ENCODE measurements around the gene COMMD3.

The COMMD3 gene

GRCh38 chr10:22316286-22317075, at the start of gene COMMD3:
Gene COMMD3 (plus strand): TSS chr10:22316388. CDS start chr10:22316418, 30 bp downstream.
- no peak for TF ChIP-seq CTCF (IDR thresholded peaks at IDR 0.05; ENCODE audit: low read depth, low read length)
- H3K4me3 ChIP-seq (ENCODE audit: low read depth, low read length): peak within 1 kb of the TSS; percentile 75
- peak; percentile 87 for DNase-seq (ENCODE audit: low read depth, low spot score)
- in situ Hi-C loops (cut with HindIII; ENCODE audit: low sequenced_read_pairs): no loop called here

GRCh38 chr10:22268503-22268902, 47.7 kb upstream of the COMMD3 start:
- no peak for DNase-seq (ENCODE audit: low read depth, low spot score)
- no peak overlapping the region for H3K4me3 ChIP-seq (ENCODE audit: low read depth, low read length)
- no peak for TF ChIP-seq CTCF (IDR thresholded peaks at IDR 0.05; ENCODE audit: low read depth, low read length)
- in situ Hi-C loops (cut with HindIII; ENCODE audit: low sequenced_read_pairs): no loop called here

GRCh38 chr10:22271786-22272185, 44.4 kb upstream of the COMMD3 start:
- DNase-seq (ENCODE audit: low read depth, low spot score): no peak
- in situ Hi-C loops (cut with HindIII; ENCODE audit: low sequenced_read_pairs): no loop called here
- H3K4me3 ChIP-seq (ENCODE audit: low read depth, low read length): no peak overlapping the region
- no peak for TF ChIP-seq CTCF (IDR thresholded peaks at IDR 0.05; ENCODE audit: low read depth, low read length)

- in situ Hi-C loops (cut with HindIII; ENCODE audit: low sequenced_read_pairs): no loop called here
- DNase-seq (ENCODE audit: low read depth, low spot score): no peak
- no peak overlapping the region for H3K4me3 ChIP-seq (ENCODE audit: low read depth, low read length)
- TF ChIP-seq CTCF (IDR thresholded peaks at IDR 0.05; ENCODE audit: low read depth, low read length): no peak
Measured at GRCh38 chr10:22278441-22278782, 37.8 kb upstream of the COMMD3 start.

- no peak for TF ChIP-seq CTCF (IDR thresholded peaks at IDR 0.05; ENCODE audit: low read depth, low read length)
- no peak overlapping the region for H3K4me3 ChIP-seq (ENCODE audit: low read depth, low read length)
- DNase-seq (ENCODE audit: low read depth, low spot score): no peak
- in situ Hi-C loops (cut with HindIII; ENCODE audit: low sequenced_read_pairs): no loop called here
Measured at GRCh38 chr10:22280078-22280477, 36.1 kb upstream of the COMMD3 start.

- no peak for TF ChIP-seq CTCF (IDR thresholded peaks at IDR 0.05; ENCODE audit: low read depth, low read length)
- DNase-seq (ENCODE audit: low read depth, low spot score): no peak
- in situ Hi-C loops (cut with HindIII; ENCODE audit: low sequenced_read_pairs): no loop called here
- H3K4me3 ChIP-seq (ENCODE audit: low read depth, low read length): no peak overlapping the region
Measured at GRCh38 chr10:22285130-22285529, 31.1 kb upstream of the COMMD3 start.

Data from astrocyte of the spinal cord (primary cell).